Suprapubic skin (tissue), 3 donors: Measurements from ENCODE around the gene RAP1B.

Experiments used
- CTCF ChIP-seq, 2 donors: fragments of 200-600 bp in 1 of 2; fragments of 450-650 bp in 1 of 2; sonication (generic) in 1 of 2; IDR thresholded peaks; one replicate each; pipeline ENCODE4 v1.5.1; 2016 to 2019; ENCODE audit warnings: antibody characterized with exemption in 2 of 2, mild to moderate bottlenecking in 1 of 2, moderate library complexity in 1 of 2
- EP300 ChIP-seq: sonication (generic); formaldehyde crosslinking; IDR thresholded peaks from one replicate; pipeline ENCODE4 v1.6.1; 2017; ENCODE audit warnings: antibody characterized with exemption
- POLR2A ChIP-seq, 2 donors: fragments of 450-650 bp; IDR thresholded peaks; one replicate each; pipeline ENCODE4 v1.6.1; 2017; ENCODE audit warnings: antibody characterized with exemption in 2 of 2, mild to moderate bottlenecking in 2 of 2, moderate library complexity in 2 of 2

- no peak for TF ChIP-seq CTCF (IDR thresholded peaks at IDR 0.05)
- TF ChIP-seq POLR2A (IDR thresholded peaks at IDR 0.05), result no peak
- no peak for TF ChIP-seq EP300
These were observed 25.6 kb downstream of the RAP1B start for GRCh38 chr12:68636268-68636667.
